Skeletal muscle satellite cell (primary cell): ENCODE measurements around the gene SLC12A1.
A peak's percentile ranks its signal among the peaks of the same experiment; 100 is the strongest.
"Not testable (repeated sequence)": the region's sequence is repeated elsewhere in the genome, so short reads cannot be mapped to it uniquely, and the experiment has no call there.

Experiments used
- H3K27me3 ChIP-seq: 2 replicates; pipeline ENCODE4 v1.7.0; 2013; ENCODE audit warnings: low read length; ENCODE audit not compliant: control insufficient read depth, insufficient read depth
- H3K36me3 ChIP-seq: 2 replicates; pipeline ENCODE4 v1.7.0; 2013; ENCODE audit warnings: mild to moderate bottlenecking, control low read depth, low read length; ENCODE audit not compliant: insufficient read depth
- H3K4me1 ChIP-seq: 2 replicates; pipeline ENCODE4 v1.7.0; 2013; ENCODE audit warnings: low read length; ENCODE audit not compliant: control insufficient read depth, insufficient read depth
- H3K4me2 ChIP-seq: 2 replicates; pipeline ENCODE4 v1.7.0; 2013; ENCODE audit warnings: mild to moderate bottlenecking, low read length
- H3K4me3 ChIP-seq: 2 replicates; pipeline ENCODE4 v1.7.0; 2013; ENCODE audit warnings: low read length
- H3K9ac ChIP-seq: 2 replicates; pipeline ENCODE4 v1.7.0; 2013; ENCODE audit warnings: mild to moderate bottlenecking, low read depth, low read length, moderate library complexity
- H3K9me3 ChIP-seq: replicated peaks from 2 replicates; pipeline ENCODE4 v1.7.0; 2013; ENCODE audit warnings: mild to moderate bottlenecking, control low read depth, low read length

SLC12A1 gene

DNA sequence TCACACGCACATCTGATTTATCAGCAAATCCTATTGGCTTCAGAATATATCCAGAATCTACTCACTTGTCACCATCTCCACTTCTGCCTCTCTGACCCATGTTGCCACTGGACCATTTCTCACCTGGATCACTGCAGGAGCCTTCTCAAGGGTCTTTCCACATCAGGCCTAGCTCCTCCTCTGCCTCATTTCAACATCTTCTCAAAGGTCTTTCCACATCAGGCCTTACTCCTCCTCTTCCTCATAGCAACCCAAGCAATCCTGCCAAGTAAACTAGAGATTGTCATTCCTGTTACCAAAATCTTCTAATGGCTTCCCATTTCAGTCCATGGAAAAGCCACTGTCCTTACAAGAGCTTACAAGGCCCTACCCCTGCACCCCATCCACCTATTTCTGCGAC lies 107.1 kb downstream of the SLC12A1 start:
- H3K9me3 ChIP-seq = no peaks in the 10 kb centered on the region
- no peak overlapping the region for H3K9ac ChIP-seq

DNA sequence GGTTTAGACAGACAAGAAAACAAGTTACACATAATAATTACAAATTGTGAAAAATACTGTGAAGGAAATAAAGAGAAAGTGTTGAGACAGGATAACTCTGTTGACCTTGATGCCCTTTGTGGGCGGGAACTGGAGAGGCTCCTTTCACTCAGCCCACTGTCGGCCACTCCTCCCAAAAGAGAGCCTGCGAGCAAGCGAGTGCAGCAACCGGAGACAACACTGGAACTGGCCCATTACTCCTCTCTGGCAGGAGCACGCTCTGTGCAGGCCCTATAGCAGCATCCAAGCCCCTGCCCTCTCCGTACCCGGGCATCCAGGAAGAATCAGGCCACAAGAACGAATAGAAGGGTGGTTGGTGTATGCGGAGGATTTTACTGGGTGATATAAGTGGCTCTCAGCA lies 108.9 kb downstream of the SLC12A1 start:
- Histone ChIP-seq H3K36me3 (no peaks in the 10 kb centered on the region), H3K27me3 (no peaks in the 10 kb centered on the region), H3K9ac (no peak overlapping the region), H3K4me2 (no peak overlapping the region), H3K9me3 (no peaks in the 10 kb centered on the region), H3K4me3 (no peak overlapping the region), H3K4me1 (no peaks in the 10 kb centered on the region)

More for the DNA sequence above, 107.1 kb downstream of the SLC12A1 start:
- H3K36me3 ChIP-seq = no peaks in the 10 kb centered on the region
- no peak overlapping the region for H3K4me3 ChIP-seq
- H3K27me3 ChIP-seq = no peaks in the 10 kb centered on the region
- H3K4me2 ChIP-seq = no peak overlapping the region
- H3K4me1 ChIP-seq = no peaks in the 10 kb centered on the region

DNA sequence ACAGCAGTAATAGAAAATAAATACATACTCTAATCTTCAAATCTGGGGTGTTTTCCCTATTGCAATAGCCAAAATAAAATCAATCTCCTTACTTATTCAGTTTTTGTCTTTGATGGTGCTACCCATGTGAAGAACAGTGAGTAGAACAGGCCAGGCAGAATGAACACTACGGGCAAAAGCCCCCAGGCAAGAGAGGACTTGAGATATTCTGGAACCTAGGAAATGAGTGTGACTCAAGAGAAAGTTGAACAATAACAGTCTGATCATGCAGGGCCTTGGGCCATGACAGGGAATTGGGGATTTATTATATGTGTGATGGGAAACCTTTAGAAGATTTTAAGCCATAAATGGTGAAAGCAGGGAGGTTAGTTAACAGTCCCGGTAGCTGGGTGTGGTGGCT lies 111.1 kb downstream of the SLC12A1 start:
- H3K36me3 ChIP-seq = no peaks in the 10 kb centered on the region
- no peak overlapping the region for H3K4me2 ChIP-seq
- H3K9ac ChIP-seq = no peak overlapping the region
- H3K9me3 ChIP-seq = no peaks in the 10 kb centered on the region
- no peaks in the 10 kb centered on the region for H3K4me1 ChIP-seq
- H3K4me3 ChIP-seq = no peak overlapping the region
- no peaks in the 10 kb centered on the region for H3K27me3 ChIP-seq

DNA sequence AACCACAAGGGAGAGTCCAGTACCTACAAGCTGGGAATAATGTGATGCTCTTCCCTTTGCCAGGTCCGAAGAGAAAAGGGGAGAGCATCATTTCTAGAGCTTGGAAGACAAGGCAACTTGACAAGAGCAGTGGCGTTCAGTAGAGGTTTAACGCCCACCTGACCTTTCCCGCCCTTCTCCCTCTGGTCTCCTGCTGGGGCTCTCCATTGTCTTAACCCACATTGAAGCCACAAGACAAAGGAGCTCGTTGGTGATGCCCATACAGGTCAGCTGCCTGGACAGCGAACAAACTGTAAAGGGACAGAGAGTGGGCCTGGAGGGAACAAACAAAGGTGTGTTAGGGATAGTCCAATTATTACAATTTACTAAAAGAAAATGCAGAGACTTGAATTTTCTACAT lies 112.0 kb downstream of the SLC12A1 start:
- Histone ChIP-seq H3K4me3 (no peak overlapping the region), H3K4me1 (no peaks in the 10 kb centered on the region), H3K27me3 (no peaks in the 10 kb centered on the region), H3K4me2 (no peak overlapping the region), H3K36me3 (no peaks in the 10 kb centered on the region), H3K9ac (no peak overlapping the region), H3K9me3 (no peaks in the 10 kb centered on the region)

DNA sequence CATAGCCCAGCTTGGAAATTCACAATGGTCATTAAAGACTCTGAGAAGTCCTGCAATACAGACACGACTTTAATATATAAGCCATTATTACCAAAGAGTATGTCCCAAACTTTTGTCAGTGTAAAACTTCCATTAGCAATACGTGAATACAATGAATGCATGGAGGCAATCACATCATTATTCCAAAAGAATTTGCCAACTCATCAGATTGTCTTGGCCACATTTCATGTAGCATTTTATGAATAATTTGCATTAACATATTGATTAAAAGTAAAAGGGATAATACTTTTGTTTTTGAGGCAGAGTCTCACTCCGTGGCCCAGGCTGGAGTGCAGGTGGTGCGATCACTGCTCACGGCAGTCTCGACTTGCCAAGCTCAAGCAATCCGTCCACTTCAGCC lies 117.2 kb downstream of the SLC12A1 start:
- Histone ChIP-seq H3K27me3 (no peaks in the 10 kb centered on the region), H3K4me1 (no peaks in the 10 kb centered on the region), H3K9ac (no peak overlapping the region), H3K9me3 (no peaks in the 10 kb centered on the region), H3K36me3 (no peaks in the 10 kb centered on the region), H3K4me2 (no peak overlapping the region), H3K4me3 (no peak overlapping the region)

DNA sequence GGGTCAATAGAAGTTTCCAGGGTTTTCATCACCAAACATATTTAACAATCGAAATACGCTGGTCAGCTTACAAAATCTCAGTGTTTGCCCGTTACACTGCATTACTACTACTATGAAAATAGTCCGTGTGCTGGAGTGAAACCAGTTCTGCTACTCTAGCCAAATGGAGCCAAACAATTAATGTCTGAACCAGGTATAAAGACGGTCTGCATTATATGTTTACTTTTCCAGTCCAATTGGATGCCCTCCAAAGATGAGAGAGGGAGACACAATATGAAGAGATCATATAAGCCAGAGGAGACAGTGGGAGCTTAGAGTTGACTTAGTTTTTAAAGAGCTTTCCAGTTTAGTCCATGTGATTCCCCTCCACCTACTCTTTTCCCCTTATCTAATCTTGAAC lies 118.8 kb downstream of the SLC12A1 start:
- Histone ChIP-seq H3K4me2 (no peak overlapping the region), H3K4me1 (peaks cover 2% of the 10 kb centered on the region), H3K4me3 (no peak overlapping the region), H3K9me3 (no peaks in the 10 kb centered on the region), H3K36me3 (no peaks in the 10 kb centered on the region), H3K27me3 (no peaks in the 10 kb centered on the region), H3K9ac (no peak overlapping the region)

DNA sequence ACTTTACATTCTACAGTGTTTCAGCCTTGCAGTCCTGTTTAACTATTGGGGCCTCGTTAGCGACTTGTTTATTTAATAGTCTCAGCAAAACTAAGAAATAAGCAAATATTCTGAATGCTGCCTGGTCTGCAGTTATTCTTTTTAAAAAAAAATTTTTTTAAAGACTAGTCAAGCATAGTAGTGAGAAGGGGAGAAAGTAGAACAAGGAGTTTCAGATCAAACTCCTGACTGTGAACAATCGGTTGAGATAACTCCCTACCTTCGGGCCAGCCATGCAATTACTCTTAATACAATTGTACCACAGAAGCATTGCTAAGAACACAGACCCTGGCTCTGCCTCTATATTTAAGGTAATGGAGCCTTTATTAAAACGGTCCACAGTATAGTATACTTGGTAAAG lies 119.3 kb downstream of the SLC12A1 start:
- Histone ChIP-seq H3K4me2 (no peak overlapping the region), H3K36me3 (no peaks in the 10 kb centered on the region), H3K9me3 (no peaks in the 10 kb centered on the region), H3K4me1 (peaks cover 7% of the 10 kb centered on the region), H3K27me3 (no peaks in the 10 kb centered on the region), H3K4me3 (no peak overlapping the region), H3K9ac (no peak overlapping the region)

DNA sequence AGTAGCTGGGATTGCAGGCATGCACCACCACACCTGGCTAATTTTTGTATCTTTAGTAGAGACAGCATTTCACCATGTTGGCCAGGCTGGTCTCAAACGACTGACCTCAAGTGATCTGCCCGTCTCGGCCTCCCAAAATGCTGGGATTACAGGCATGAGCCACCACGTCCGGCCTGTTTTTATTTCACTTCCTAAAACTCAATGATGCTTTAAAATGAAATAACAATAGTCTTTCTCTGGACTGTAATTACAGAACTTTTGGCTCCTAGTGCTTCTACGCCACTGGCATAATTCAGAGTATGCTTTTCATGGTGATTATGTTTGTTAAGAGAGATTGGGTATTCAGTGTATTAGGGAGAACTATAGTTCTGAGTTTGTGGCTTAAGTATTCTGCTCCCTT lies 120.1 kb downstream of the SLC12A1 start:
- H3K4me3 ChIP-seq, H3K4me1 ChIP-seq, H3K9me3 ChIP-seq, H3K36me3 ChIP-seq, H3K27me3 ChIP-seq, H3K9ac ChIP-seq, H3K4me2 ChIP-seq: not testable (repeated sequence)

DNA sequence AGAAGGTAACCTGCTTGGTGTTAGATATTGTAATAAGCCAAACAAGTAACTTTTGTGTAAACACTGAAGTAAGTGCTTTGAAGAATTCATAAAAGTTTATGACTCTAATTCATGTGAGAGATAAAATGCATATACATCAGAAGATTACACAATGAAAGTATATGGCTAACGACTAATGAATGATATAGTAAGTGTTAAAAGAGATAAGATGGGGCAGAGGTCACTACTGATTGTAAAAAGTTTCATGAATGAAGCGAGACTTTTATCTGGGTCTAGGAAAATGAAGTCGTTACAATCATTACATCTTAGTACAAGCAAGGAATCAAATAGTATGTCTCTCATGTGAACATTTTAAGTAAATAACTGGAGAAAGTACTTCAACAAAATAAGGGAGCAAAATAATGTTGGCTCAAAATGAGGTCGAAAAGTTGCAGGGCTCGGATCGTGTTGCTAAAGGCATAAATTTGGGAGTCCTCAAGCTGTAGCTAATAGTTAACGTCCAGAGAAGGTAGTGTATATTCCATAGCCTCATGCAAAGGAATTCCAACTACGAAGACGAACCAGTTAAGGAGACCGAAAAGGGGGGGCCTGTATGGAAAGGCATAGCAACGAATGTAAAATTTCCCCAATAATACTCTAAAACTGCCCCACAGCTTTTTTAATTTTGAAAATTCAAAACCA lies 124.1 kb downstream of the SLC12A1 start:
- peak overlapping the region; percentile 99 for H3K4me3 ChIP-seq
- no peaks in the 10 kb centered on the region for H3K27me3 ChIP-seq
- peak overlapping the region; percentile 98 for H3K9ac ChIP-seq
- H3K9me3 ChIP-seq = no peaks in the 10 kb centered on the region
- peak overlapping the region; percentile 97 for H3K4me2 ChIP-seq
- H3K36me3 ChIP-seq = peaks cover 7% of the 10 kb centered on the region
- H3K4me1 ChIP-seq = peaks cover 13% of the 10 kb centered on the region

DNA sequence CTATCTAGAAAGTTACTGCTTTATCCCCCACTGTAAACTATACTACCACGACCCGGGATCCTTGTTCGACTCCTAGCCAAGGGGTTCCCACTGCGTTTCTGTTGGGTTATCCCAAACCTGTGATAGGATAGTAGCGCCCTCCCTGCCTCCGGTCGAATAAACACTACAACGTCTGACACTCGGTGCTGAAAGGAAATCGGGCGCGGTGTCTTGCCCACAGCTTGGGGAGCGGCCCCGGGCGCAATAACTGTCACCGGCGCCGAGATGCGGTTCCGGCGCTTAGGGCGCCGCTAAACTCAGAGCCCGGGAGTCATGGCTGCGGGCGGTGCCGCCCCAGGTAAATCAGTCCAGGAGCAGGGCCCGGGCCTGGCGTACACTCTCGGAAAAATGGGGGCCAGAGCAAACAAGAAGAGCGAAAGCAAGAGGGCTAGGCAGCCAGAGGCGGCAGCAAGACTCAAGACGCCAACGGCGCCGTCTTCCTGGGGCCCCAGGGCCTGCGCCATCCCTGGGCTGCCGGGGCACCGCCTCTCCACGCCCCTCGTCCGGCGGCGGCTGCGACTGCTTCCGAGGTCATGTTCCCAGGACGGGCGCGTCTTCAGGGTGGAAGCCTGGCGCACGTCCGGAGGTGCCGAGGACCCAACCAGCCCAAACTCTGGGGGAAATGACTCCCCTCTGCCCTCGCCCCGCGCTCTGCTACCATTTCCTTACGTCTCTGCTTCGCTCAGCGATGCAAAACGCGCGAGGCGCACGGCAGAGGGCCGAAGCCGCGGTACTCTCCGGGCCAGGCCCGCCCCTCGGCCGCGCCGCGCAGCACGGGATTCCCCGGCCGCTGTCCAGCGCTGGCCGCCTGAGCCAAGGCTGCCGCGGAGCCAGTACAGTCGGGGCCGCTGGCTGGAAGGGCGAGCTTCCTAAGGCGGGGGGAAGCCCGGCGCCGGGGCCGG lies 125.0 kb downstream of the SLC12A1 start, which contains the start of gene DUT:
Gene DUT (plus strand): TSS at position 575 of the 941 bp plus-strand sequence. CDS start 87 bp downstream, at position 662.
- Histone ChIP-seq H3K4me2 (peak within 1 kb of the TSS; percentile 97), H3K4me3 (peak within 1 kb of the TSS; percentile 99), H3K9ac (peak within 1 kb of the TSS; percentile 98), H3K4me1 (peaks cover 13% of the 10 kb centered on the region), H3K9me3 (no peaks in the 10 kb centered on the region), H3K36me3 (peaks cover 7% of the 10 kb centered on the region), H3K27me3 (no peaks in the 10 kb centered on the region)

DNA sequence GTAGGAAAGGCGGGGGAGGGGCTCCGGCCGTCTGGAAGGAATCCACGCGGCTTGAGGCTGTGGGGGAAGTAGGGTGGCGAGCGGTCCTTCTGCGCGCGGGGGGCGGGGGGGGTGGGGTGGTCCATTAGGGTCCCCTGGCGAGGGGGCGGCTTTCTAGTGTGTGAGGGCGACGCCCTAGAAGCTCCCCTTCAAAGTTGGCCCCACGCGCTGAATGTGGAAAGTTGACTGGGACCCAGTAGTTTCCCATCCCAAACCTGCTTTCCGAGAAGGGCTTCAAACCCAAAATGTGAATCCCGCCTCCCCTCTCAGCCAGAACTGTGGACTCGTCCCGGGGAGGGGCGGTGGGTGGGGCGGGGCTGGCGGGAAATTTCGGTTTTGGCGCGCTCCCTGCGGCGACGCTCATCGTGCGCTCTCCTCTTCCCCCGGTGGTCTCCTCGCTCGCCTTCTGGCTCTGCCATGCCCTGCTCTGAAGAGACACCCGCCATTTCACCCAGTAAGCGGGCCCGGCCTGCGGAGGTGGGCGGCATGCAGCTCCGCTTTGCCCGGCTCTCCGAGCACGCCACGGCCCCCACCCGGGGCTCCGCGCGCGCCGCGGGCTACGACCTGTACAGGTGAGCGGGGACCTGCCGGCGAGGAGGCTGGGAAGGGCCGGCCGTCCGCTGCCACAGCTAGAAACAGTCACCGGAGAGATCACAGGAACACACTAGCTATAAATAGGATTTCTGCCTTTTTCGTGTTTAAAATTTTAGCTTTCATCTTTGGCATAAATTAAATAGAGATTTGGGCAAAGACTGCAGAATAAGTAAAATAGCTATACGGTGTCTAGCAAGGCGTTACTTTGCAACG lies 125.9 kb downstream of the SLC12A1 start:
- Histone ChIP-seq H3K4me2 (peak overlapping the region; percentile 97), H3K9me3 (no peaks in the 10 kb centered on the region), H3K36me3 (peaks cover 14% of the 10 kb centered on the region), H3K4me3 (peak overlapping the region; percentile 99), H3K27me3 (no peaks in the 10 kb centered on the region), H3K9ac (peak overlapping the region; percentile 98), H3K4me1 (peaks cover 13% of the 10 kb centered on the region)
